ENCODE results near the gene CHKA.

The CHKA gene

DNA sequence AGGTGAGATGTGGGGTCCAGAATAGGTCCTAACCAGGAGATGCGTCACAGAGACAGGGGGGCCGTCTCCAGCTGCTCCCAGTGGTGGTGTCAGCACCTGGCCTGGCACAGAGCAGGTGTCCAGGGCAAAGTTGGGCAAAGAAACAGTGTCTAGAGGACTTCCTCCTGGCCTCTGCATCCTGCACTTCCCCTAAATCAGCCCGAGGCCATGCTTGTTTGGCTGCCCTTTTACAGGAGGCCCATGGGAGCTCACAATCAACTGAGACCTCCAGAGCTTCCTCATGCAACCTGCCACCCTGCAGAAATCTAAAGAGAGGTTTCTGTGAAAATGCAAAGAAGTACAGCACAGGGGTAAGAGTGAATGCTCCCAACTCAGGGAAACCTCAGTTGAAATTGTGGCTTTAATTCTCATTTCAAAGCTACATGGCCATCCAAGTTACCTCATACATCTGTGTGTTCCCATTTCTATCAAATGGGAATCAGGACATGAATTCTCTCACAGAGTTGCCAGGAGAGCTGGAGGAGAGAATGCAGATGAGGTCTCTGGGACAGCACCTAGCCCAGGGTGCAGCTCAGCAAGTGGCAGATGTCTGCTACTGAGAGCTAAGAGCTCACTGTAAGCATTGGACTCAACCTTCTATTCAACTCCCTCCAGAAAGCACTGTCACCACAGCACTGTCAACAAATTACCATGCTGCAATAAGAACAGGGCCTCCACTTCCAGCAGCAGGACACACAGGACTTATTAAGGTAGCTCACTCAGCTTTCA, 49.7 kb downstream of the CHKA start:
- no peak overlapping the region for H2AFZ ChIP-seq (ENCODE audit: low read depth, low read length)
- no peaks in the 10 kb centered on the region for H3K9me3 ChIP-seq (ENCODE audit: insufficient read depth, low read length, severe bottlenecking)
- no peak overlapping the region for H3K9ac ChIP-seq (ENCODE audit: low read depth, low read length)
- ATAC-seq (ENCODE audit: insufficient read depth, low read depth) (no peak), DNase-seq (no peak)
- no peaks in the 10 kb centered on the region for H3K27me3 ChIP-seq (ENCODE audit: insufficient read depth, low read length, poor library complexity)
- H3K4me1 ChIP-seq (ENCODE audit: insufficient read depth, low read length), result no peaks in the 10 kb centered on the region
- TF ChIP-seq, protein P1, sequence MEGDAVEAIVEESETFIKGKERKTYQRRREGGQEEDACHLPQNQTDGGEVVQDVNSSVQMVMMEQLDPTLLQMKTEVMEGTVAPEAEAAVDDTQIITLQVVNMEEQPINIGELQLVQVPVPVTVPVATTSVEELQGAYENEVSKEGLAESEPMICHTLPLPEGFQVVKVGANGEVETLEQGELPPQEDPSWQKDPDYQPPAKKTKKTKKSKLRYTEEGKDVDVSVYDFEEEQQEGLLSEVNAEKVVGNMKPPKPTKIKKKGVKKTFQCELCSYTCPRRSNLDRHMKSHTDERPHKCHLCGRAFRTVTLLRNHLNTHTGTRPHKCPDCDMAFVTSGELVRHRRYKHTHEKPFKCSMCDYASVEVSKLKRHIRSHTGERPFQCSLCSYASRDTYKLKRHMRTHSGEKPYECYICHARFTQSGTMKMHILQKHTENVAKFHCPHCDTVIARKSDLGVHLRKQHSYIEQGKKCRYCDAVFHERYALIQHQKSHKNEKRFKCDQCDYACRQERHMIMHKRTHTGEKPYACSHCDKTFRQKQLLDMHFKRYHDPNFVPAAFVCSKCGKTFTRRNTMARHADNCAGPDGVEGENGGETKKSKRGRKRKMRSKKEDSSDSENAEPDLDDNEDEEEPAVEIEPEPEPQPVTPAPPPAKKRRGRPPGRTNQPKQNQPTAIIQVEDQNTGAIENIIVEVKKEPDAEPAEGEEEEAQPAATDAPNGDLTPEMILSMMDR (IDR thresholded peaks at IDR 0.05; ENCODE audit: borderline replicate concordance, extremely low read depth, low read length, poor library complexity, severe bottlenecking), result no peak
- no peak for TF ChIP-seq EZH2 (IDR thresholded peaks at IDR 0.05; ENCODE audit: borderline replicate concordance, low read depth, low read length, severe bottlenecking)
- H3K79me2 ChIP-seq (ENCODE audit: insufficient read depth, low read length), result no peaks in the 10 kb centered on the region
- H3K4me2 ChIP-seq (ENCODE audit: insufficient read depth, low read length), result no peak overlapping the region
- H3K36me3 ChIP-seq (ENCODE audit: insufficient read depth, low read length), result peaks cover 71% of the 10 kb centered on the region
- no peaks in the 10 kb centered on the region for H4K20me1 ChIP-seq (ENCODE audit: insufficient read depth, low read length)
- no peak overlapping the region for H3K27ac ChIP-seq (ENCODE audit: low read length)
- no peak overlapping the region for H3K4me3 ChIP-seq (ENCODE audit: low read depth in 1 of 2, low read length in 2 of 2)

DNA sequence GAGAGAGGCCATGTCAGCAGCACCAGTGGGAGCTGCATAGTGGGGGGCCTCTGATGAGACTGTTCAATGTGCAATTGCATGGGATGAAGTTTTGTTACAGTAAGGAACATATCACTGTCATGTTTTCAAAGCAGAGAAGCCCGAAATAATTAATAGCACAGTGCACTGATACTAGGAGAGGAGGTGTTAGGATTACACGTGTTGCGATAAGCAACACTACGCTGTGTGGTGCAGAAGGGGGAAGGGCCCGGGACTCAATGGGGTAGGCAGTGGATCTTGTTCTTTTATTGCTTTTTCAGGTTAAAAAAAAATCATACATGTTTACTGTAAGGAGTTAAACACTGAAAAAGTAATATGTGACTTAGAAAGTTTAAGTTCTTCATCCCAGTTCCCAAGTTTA, 53.2 kb downstream of the CHKA start:
- Histone ChIP-seq H3K27ac (ENCODE audit: low read length) (no peak overlapping the region), H3K4me3 (ENCODE audit: low read depth in 1 of 2, low read length in 2 of 2) (no peak overlapping the region)

GRCh38 chr11:68066742-68067141, 54.4 kb downstream of the CHKA start:
- Histone ChIP-seq H4K20me1 (ENCODE audit: insufficient read depth, low read length) (no peaks in the 10 kb centered on the region), H3K27me3 (ENCODE audit: insufficient read depth, low read length, poor library complexity) (no peaks in the 10 kb centered on the region), H3K79me2 (ENCODE audit: insufficient read depth, low read length) (no peaks in the 10 kb centered on the region), H3K9me3 (ENCODE audit: insufficient read depth, low read length, severe bottlenecking) (no peaks in the 10 kb centered on the region), H3K36me3 (ENCODE audit: insufficient read depth, low read length) (peaks cover 93% of the 10 kb centered on the region), H3K4me1 (ENCODE audit: insufficient read depth, low read length) (no peaks in the 10 kb centered on the region), H3K9ac (ENCODE audit: low read depth, low read length) (no peak overlapping the region), H3K4me2 (ENCODE audit: insufficient read depth, low read length) (no peak overlapping the region), H3K27ac (ENCODE audit: low read length) (no peak overlapping the region), H2AFZ (ENCODE audit: low read depth, low read length) (no peak overlapping the region), H3K4me3 (ENCODE audit: low read depth in 1 of 2, low read length in 2 of 2) (no peak overlapping the region)
- DNase-seq (no peak), ATAC-seq (ENCODE audit: insufficient read depth, low read depth) (no peak)
- TF ChIP-seq, protein P1 (IDR thresholded peaks at IDR 0.05; ENCODE audit: borderline replicate concordance, extremely low read depth, low read length, poor library complexity, severe bottlenecking), result no peak
- TF ChIP-seq EZH2 (IDR thresholded peaks at IDR 0.05; ENCODE audit: borderline replicate concordance, low read depth, low read length, severe bottlenecking), result no peak

More for the DNA sequence above, 53.2 kb downstream of the CHKA start:
- Histone ChIP-seq H2AFZ (ENCODE audit: low read depth, low read length) (no peak overlapping the region), H3K4me2 (ENCODE audit: insufficient read depth, low read length) (no peak overlapping the region), H3K79me2 (ENCODE audit: insufficient read depth, low read length) (no peaks in the 10 kb centered on the region), H3K27me3 (ENCODE audit: insufficient read depth, low read length, poor library complexity) (no peaks in the 10 kb centered on the region), H3K36me3 (ENCODE audit: insufficient read depth, low read length) (peaks cover 87% of the 10 kb centered on the region), H3K9me3 (ENCODE audit: insufficient read depth, low read length, severe bottlenecking) (no peaks in the 10 kb centered on the region), H3K9ac (ENCODE audit: low read depth, low read length) (no peak overlapping the region), H4K20me1 (ENCODE audit: insufficient read depth, low read length) (no peaks in the 10 kb centered on the region), H3K4me1 (ENCODE audit: insufficient read depth, low read length) (no peaks in the 10 kb centered on the region)
- DNase-seq, result no peak
- no peak for TF ChIP-seq EZH2 (IDR thresholded peaks at IDR 0.05; ENCODE audit: borderline replicate concordance, low read depth, low read length, severe bottlenecking)
- TF ChIP-seq, protein P1 (IDR thresholded peaks at IDR 0.05; ENCODE audit: borderline replicate concordance, extremely low read depth, low read length, poor library complexity, severe bottlenecking), result no peak
- ATAC-seq (ENCODE audit: insufficient read depth, low read depth), result no peak

Measured in DND-41 (cell line).